Measurements from ENCODE around the gene MPPED2. TPM values are rescaled to one million over a fixed set of nuclear protein-coding genes. Genes with fewer than 3 reads are reported as not detected.

The MPPED2 gene
- polyA plus RNA-seq, 3 donors: 0.29 to 0.59 (median 0.52) TPM

DNA sequence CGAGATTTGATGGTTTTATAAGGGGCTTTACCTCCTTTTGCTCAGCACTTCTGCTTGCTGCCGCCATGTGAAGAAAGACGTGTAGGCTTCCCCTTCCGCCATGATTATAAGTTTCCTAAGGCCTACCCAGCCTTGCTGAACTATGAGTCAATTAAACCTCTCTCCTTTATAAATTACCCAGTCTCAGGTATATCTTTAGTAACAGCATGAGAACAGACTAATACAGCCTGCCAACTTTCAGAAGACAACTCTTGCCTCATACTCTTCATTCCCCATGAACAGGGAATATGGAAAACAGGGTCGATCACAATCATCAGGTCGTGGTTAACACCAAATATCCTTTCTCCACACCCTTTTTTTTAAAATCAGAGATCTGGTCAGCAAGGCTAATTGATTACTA, 83.0 kb downstream of the MPPED2 start:
- TF ChIP-seq, protein P1, sequence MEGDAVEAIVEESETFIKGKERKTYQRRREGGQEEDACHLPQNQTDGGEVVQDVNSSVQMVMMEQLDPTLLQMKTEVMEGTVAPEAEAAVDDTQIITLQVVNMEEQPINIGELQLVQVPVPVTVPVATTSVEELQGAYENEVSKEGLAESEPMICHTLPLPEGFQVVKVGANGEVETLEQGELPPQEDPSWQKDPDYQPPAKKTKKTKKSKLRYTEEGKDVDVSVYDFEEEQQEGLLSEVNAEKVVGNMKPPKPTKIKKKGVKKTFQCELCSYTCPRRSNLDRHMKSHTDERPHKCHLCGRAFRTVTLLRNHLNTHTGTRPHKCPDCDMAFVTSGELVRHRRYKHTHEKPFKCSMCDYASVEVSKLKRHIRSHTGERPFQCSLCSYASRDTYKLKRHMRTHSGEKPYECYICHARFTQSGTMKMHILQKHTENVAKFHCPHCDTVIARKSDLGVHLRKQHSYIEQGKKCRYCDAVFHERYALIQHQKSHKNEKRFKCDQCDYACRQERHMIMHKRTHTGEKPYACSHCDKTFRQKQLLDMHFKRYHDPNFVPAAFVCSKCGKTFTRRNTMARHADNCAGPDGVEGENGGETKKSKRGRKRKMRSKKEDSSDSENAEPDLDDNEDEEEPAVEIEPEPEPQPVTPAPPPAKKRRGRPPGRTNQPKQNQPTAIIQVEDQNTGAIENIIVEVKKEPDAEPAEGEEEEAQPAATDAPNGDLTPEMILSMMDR (IDR thresholded peaks at IDR 0.05): no peak
- Histone ChIP-seq H3K9me3 (replicated peaks in 1 of 2; ENCODE audit: control insufficient read depth in 1 of 2, insufficient read depth in 1 of 2, low read length in 2 of 2) (no peaks in the 10 kb centered on the region), H2AFZ (ENCODE audit: insufficient read depth, low read depth, low read length, poor library complexity, severe bottlenecking) (no peak overlapping the region), H3K9ac (ENCODE audit: insufficient read depth, low read length, poor library complexity, severe bottlenecking) (no peak overlapping the region), H3K4me2 (replicated peaks; ENCODE audit: extremely low read depth, low read length, poor library complexity, severe bottlenecking) (no peak overlapping the region), H3K27ac (ENCODE audit: low read depth in 1 of 2, low read length in 2 of 2) (no peak overlapping the region), H3K4me3 (replicated peaks in 1 of 3; ENCODE audit: low read depth in 2 of 3, low read length in 3 of 3) (no peak overlapping the region), H3K27me3 (ENCODE audit: control insufficient read depth in 2 of 2, insufficient read depth in 2 of 2, low read length in 2 of 2) (no peaks in the 10 kb centered on the region), H4K20me1 (ENCODE audit: insufficient read depth, low read length) (no peaks in the 10 kb centered on the region), H3K36me3 (replicated peaks in 1 of 2; ENCODE audit: control insufficient read depth in 1 of 2, insufficient read depth in 2 of 2, low read length in 2 of 2) (no peaks in the 10 kb centered on the region), H3K79me2 (ENCODE audit: insufficient read depth, low read length) (no peaks in the 10 kb centered on the region), H3K4me1 (ENCODE audit: control insufficient read depth in 1 of 2, insufficient read depth in 2 of 2, low read length in 2 of 2) (no peaks in the 10 kb centered on the region)
- DNase-seq: no peak
- no peak overlapping the region for H3K4me3 Mint-ChIP-seq
- H3K27me3 Mint-ChIP-seq (ENCODE audit: low read depth in 3 of 3): peaks cover 0 to 3% (median 1%) of the 10 kb centered on the region in 3 donors
- no peak overlapping the region for H3K27ac Mint-ChIP-seq
- H3K9me3 Mint-ChIP-seq: peaks cover 0 to 4% (median 0%) of the 10 kb centered on the region in 7 donors
- H3K36me3 Mint-ChIP-seq: no peaks in the 10 kb centered on the region
- WGBS (ENCODE audit: insufficient coverage): 83% methylated on average over 4 of the region's 6 CpGs
- no peaks in the 10 kb centered on the region for H3K4me1 Mint-ChIP-seq
- intact Hi-C loops (cut with micrococcal nuclease): no loop called here

DNA sequence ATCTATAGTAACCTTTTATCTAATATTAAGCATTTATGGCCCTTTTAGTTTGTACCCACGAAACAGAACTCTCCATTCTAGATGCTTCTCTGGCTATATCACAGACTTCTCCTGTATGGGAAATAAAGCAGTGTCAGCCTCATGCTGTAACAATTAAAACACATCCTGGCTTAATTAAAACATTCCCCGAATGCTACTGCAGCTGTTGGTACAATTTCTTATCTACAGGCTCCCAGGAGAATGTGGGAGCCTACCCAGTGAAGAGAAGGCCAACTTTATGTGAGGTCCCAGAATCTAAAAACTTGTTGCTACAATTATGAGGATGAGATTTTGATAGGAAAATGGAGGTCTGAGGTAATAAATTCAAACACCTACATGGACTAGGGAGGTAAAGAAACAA, 83.8 kb downstream of the MPPED2 start:
- H3K9ac ChIP-seq (ENCODE audit: insufficient read depth, low read length, poor library complexity, severe bottlenecking): no peak overlapping the region
- Mint-ChIP-seq H3K27ac (no peak overlapping the region), H3K27me3 (ENCODE audit: low read depth in 3 of 3) (peaks cover 0 to 4% (median 1%) of the 10 kb centered on the region in 3 donors), H3K9me3 (peaks cover 0 to 4% (median 0%) of the 10 kb centered on the region in 7 donors), H3K4me3 (no peak overlapping the region), H3K4me1 (no peaks in the 10 kb centered on the region), H3K36me3 (no peaks in the 10 kb centered on the region)
- no peaks in the 10 kb centered on the region for H3K79me2 ChIP-seq (ENCODE audit: insufficient read depth, low read length)
- H3K36me3 ChIP-seq (replicated peaks in 1 of 2; ENCODE audit: control insufficient read depth in 1 of 2, insufficient read depth in 2 of 2, low read length in 2 of 2): no peaks in the 10 kb centered on the region
- TF ChIP-seq, protein P1 (IDR thresholded peaks at IDR 0.05): no peak
- no peak overlapping the region for H3K27ac ChIP-seq (ENCODE audit: low read depth in 1 of 2, low read length in 2 of 2)
- H3K9me3 ChIP-seq (replicated peaks in 1 of 2; ENCODE audit: control insufficient read depth in 1 of 2, insufficient read depth in 1 of 2, low read length in 2 of 2): no peaks in the 10 kb centered on the region
- no peak for DNase-seq
- H2AFZ ChIP-seq (ENCODE audit: insufficient read depth, low read depth, low read length, poor library complexity, severe bottlenecking): no peak overlapping the region
- intact Hi-C loops (cut with micrococcal nuclease): no loop called here
- no peaks in the 10 kb centered on the region for H3K27me3 ChIP-seq (ENCODE audit: control insufficient read depth in 2 of 2, insufficient read depth in 2 of 2, low read length in 2 of 2)
- H3K4me3 ChIP-seq (replicated peaks in 1 of 3; ENCODE audit: low read depth in 2 of 3, low read length in 3 of 3): no peak overlapping the region
- no peaks in the 10 kb centered on the region for H3K4me1 ChIP-seq (ENCODE audit: control insufficient read depth in 1 of 2, insufficient read depth in 2 of 2, low read length in 2 of 2)
- H3K4me2 ChIP-seq (replicated peaks; ENCODE audit: extremely low read depth, low read length, poor library complexity, severe bottlenecking): no peak overlapping the region
- no peaks in the 10 kb centered on the region for H4K20me1 ChIP-seq (ENCODE audit: insufficient read depth, low read length)
- no CpG with 5 or more reads among the region's 2 CpGs for WGBS (ENCODE audit: insufficient coverage)

Measured in CD14-positive monocyte (primary cell).